Tibial nerve (tissue), 4 donors: ENCODE results near the gene SMYD3.

ENCODE experiments used
- CTCF ChIP-seq, 5 experiments: fragments of 200-600 bp in 3 of 5; fragments of 450-650 bp in 2 of 5; sonication (generic) in 3 of 5; IDR thresholded peaks; one replicate each; pipeline ENCODE4 v1.5.1; 2016 to 2019; ENCODE audit warnings: antibody characterized with exemption in 5 of 5, mild to moderate bottlenecking in 3 of 5, moderate library complexity in 2 of 5
- EP300 ChIP-seq, 2 donors: sonication (generic); formaldehyde crosslinking; IDR thresholded peaks; one replicate each; pipeline ENCODE4 v1.6.1; 2017; ENCODE audit warnings: antibody characterized with exemption in 2 of 2, mild to moderate bottlenecking in 1 of 2
- POLR2A ChIP-seq, 2 donors: fragments of 450-650 bp; IDR thresholded peaks; one replicate each; pipeline ENCODE4 v1.6.1; 2017; ENCODE audit warnings: antibody characterized with exemption in 2 of 2, mild to moderate bottlenecking in 2 of 2, moderate library complexity in 2 of 2

GRCh38 chr1:246513619-246514343, 6.7 kb upstream of the SMYD3 start:
- TF ChIP-seq POLR2A (IDR thresholded peaks at IDR 0.05) (no peak), CTCF (IDR thresholded peaks at IDR 0.05) (no peak), EP300 (IDR thresholded peaks at IDR 0.05) (no peak)
